ENCODE data around the gene SLC25A51.

Gene SLC25A51

DNA sequence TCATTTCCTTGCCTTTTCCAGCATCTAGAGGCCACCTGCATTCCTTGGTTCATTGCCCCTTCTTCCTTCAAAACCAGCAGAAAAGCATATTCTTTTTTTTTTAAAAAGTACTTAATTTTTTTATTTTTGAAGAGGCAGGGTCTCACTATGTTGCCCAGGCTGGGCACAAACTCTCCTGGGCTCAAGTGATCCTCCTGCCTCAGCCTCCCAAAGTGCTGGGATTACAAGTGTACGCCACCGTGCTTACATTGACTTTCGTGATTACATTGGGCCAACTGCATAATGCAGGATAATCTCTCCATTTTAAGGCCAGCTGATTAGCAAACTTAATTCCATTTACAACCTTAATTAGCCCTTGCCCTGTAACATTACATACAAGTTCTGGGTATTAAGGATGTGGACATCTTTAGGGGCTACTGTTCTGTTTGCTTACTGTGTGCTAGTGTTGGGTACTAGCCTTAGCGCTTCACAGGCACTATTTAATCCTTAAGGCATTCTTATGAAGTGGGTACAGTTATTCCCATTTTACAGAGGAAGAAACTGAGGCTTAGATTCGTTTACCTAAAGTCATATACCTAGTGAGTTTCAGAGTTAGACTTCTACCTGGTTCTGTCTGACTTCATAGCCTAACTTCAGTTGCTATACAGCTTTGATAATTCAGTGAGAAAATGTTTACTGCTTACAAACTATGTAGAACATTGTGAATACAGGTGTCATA lies 33.7 kb downstream of the SLC25A51 start:
- DNase-seq (ENCODE audit: low read depth, low spot score): no peak
- no peak overlapping the region for H3K4me3 ChIP-seq (ENCODE audit: low read length)

GRCh38 chr9:37862530-37862929 lies 41.4 kb downstream of the SLC25A51 start:
- DNase-seq (ENCODE audit: low read depth, low spot score): no peak

GRCh38 chr9:37859043-37859442 lies 44.9 kb downstream of the SLC25A51 start:
- H3K4me3 ChIP-seq (ENCODE audit: low read length): no peak overlapping the region
- peak; percentile 5 for DNase-seq (ENCODE audit: low read depth, low spot score)

More at GRCh38 chr9:37862530-37862929, 41.4 kb downstream of the SLC25A51 start:
- no peak overlapping the region for H3K4me3 ChIP-seq (ENCODE audit: low read length)

DNA sequence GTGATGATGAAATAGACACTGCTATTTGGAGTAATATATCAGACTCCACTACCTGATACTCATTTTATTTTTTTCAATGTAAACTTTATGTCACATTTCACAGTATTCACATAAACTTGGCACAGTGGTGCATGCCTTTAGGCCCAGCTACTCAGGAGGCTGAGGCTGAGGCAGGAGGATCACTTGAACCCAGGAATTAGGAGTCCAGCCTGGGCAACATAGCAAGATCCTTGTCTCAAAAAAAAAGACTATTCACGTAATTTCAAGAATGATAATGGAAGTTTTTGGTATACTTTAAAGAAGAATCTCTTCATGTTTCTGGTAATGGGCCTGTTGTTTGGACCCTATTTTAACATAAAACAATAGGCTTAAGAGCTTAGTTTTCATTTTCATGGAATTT lies 47.4 kb downstream of the SLC25A51 start:
- no peak overlapping the region for H3K4me3 ChIP-seq (ENCODE audit: low read length)
- no peak for DNase-seq (ENCODE audit: low read depth, low spot score)

GRCh38 chr9:37852222-37852621 lies 51.7 kb downstream of the SLC25A51 start:
- no peak overlapping the region for H3K4me3 ChIP-seq (ENCODE audit: low read length)
- no peak for DNase-seq (ENCODE audit: low read depth, low spot score)

GRCh38 chr9:37840560-37841194 lies 63.2 kb downstream of the SLC25A51 start:
- DNase-seq (ENCODE audit: low read depth, low spot score): no peak
- H3K4me3 ChIP-seq (ENCODE audit: low read length): no peak overlapping the region

DNA sequence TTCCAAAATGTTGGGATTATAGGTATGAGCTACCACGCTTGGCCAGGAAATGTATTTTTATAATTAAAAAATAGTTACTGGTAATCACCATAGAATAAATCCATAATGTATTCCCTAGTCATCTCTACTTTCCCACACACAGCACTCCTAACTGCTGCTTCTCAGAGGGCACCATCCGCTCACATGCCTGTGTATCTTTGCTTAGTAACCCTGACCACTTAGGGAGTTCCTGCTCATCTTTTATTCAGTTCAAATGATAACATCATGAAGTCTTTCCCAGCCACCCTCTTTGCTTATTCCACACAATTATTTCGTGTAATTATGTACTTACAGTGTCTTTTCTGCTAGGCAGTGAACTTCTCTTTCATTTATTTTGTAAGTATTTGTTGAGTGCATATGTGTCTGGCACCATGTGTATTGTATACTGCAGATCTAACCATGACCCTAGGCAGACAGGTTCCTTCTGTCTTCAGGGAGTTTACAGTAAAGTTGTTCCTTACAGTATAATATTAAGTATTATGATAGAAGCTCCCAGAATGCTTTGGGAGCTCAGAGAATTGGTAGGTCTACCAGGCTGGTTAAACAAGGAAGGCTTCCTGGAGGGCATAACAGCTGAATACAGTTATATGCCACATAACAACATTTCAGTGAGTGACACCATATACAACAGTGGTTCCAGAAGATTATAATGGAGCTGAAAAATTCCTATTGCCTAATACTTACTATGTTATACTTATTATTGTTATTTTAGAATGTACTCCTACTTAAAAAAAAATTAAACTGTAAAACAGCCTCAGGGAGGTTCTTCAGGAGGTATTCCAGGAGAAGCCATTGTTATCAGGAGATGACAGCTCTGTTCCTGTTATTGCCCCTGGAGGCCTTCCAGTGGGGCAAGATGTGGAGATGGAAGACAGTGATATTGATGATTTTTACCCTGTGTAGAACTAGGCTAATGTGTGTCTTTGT lies 64.1 kb downstream of the SLC25A51 start:
- H3K4me3 ChIP-seq (ENCODE audit: low read length): no peak overlapping the region
- DNase-seq (ENCODE audit: low read depth, low spot score): no peak
